ENCODE measurements around the gene FASN. TPM values are rescaled to one million over a fixed set of nuclear protein-coding genes. Genes with fewer than 3 reads are reported as not detected.

The FASN gene
- total RNA-seq, 6 experiments from 2014 or later, result 76.5 to 290 (median 217) TPM

DNA sequence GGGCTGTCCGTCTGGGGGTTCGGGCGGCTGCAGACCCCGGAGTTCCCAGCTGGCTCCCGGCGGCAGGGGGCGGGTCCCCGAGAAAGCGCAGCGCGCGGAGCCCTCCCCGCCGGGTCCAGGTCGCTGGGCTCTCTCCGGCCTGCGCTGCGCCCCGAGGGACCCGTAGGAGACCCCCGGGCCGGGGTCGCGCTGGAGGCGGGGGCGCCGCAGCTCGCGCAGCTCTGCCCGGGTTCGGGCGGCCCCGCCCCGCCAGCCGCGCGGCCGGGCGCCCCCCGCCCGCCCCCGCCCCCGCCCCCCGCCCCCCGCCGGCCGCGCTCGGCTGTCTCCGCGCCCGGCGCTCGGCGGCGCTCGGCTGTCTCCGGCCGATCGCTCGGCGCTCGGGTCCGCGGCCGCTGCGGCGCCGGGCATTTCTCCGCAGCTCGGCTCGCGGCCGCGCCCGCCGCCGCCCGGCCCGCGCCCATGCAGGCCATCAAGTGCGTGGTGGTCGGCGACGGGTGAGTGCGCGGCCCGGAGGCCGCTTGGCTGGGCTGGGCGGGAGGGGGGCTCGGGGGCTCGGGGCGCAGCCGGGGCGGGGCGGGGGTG is 66.6 kb downstream of the FASN start, which contains the start of gene RAC3:
Gene RAC3, plus strand, starts transcription at position 376 of the 582 bp plus-strand sequence. Its CDS starts 84 bp downstream, at position 460.
- ATAC-seq (peak in 2 of 4 donors; percentile 0), DNase-seq (no peak)
- Histone ChIP-seq H3K27me3 (no peaks in the 10 kb centered on the region), H3K36me3 (peaks cover 0 to 12% (median 0%) of the 10 kb centered on the region in 4 donors), H3K9me3 (no peaks in the 10 kb centered on the region), H3K4me3 (peak within 1 kb of the TSS; percentile 44 to 60 (median 46)), H3K4me1 (peaks cover 0 to 33% (median 13%) of the 10 kb centered on the region in 4 donors), H3K27ac (peak within 1 kb of the TSS; percentile 16 to 65 (median 49))
- TF ChIP-seq, protein P1, sequence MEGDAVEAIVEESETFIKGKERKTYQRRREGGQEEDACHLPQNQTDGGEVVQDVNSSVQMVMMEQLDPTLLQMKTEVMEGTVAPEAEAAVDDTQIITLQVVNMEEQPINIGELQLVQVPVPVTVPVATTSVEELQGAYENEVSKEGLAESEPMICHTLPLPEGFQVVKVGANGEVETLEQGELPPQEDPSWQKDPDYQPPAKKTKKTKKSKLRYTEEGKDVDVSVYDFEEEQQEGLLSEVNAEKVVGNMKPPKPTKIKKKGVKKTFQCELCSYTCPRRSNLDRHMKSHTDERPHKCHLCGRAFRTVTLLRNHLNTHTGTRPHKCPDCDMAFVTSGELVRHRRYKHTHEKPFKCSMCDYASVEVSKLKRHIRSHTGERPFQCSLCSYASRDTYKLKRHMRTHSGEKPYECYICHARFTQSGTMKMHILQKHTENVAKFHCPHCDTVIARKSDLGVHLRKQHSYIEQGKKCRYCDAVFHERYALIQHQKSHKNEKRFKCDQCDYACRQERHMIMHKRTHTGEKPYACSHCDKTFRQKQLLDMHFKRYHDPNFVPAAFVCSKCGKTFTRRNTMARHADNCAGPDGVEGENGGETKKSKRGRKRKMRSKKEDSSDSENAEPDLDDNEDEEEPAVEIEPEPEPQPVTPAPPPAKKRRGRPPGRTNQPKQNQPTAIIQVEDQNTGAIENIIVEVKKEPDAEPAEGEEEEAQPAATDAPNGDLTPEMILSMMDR (IDR thresholded peaks at IDR 0.05), result no peak
- TF ChIP-seq POLR2A (IDR thresholded peaks at IDR 0.05), result no peak
- 0% methylated on average over 9 of the region's 96 CpGs for WGBS (ENCODE audit: insufficient coverage, low coverage, low lambda C conversion rate, missing lambda C conversion rate)
- intact Hi-C loops (cut with DNase I), result loop anchor here (2.0 to 10.0 kb wide), 4 partner anchors 53 to 126 kb away; partner anchors contain the start of gene FASN (in 1 of the 2)

GRCh38 chr17:82030470-82031302 is 67.3 kb downstream of the FASN start:
- Histone ChIP-seq H3K9me3 (no peaks in the 10 kb centered on the region), H3K36me3 (peaks cover 0 to 6% (median 0%) of the 10 kb centered on the region in 4 donors), H3K4me1 (peaks cover 0 to 33% (median 16%) of the 10 kb centered on the region in 4 donors), H3K4me3 (peak overlapping the region; percentile 44 to 60 (median 46)), H3K27me3 (no peaks in the 10 kb centered on the region), H3K27ac (peak overlapping the region; percentile 16 to 65 (median 49))
- TF ChIP-seq, protein P1 (IDR thresholded peaks at IDR 0.05), result peak; percentile 90 to 99 (median 98)
- TF ChIP-seq POLR2A (IDR thresholded peaks at IDR 0.05), result peak; percentile 26
- ATAC-seq (peak; percentile 72 to 79 (median 78)), DNase-seq (peak; percentile 91 to 92 (median 92))
- intact Hi-C loops (cut with DNase I), result loop anchor here (2.0 to 10.0 kb wide), 4 partner anchors 54 to 127 kb away; partner anchors contain the start of gene FASN (in 1 of the 2)
- no CpG with 5 or more reads among the region's 94 CpGs for WGBS (ENCODE audit: insufficient coverage, low coverage, low lambda C conversion rate, missing lambda C conversion rate)

- Histone ChIP-seq H3K27me3 (no peaks in the 10 kb centered on the region), H3K27ac (peak overlapping the region in 1 of 3 donors; percentile 65), H3K36me3 (no peaks in the 10 kb centered on the region), H3K4me1 (peaks cover 0 to 32% (median 16%) of the 10 kb centered on the region in 4 donors), H3K9me3 (no peaks in the 10 kb centered on the region), H3K4me3 (no peak overlapping the region)
- no peak for TF ChIP-seq POLR2A (IDR thresholded peaks at IDR 0.05)
- DNase-seq (no peak), ATAC-seq (no peak)
- intact Hi-C loops (cut with DNase I), result loop anchor here (2.0 to 10.0 kb wide), 4 partner anchors 55 to 127 kb away; partner anchors contain the start of gene FASN (in 1 of the 2)
- 80% methylated on average over 1 of the region's 31 CpGs for WGBS (ENCODE audit: insufficient coverage, low coverage, low lambda C conversion rate, missing lambda C conversion rate)
These were observed 68.0 kb downstream of the FASN start for GRCh38 chr17:82029990-82030469.

DNA sequence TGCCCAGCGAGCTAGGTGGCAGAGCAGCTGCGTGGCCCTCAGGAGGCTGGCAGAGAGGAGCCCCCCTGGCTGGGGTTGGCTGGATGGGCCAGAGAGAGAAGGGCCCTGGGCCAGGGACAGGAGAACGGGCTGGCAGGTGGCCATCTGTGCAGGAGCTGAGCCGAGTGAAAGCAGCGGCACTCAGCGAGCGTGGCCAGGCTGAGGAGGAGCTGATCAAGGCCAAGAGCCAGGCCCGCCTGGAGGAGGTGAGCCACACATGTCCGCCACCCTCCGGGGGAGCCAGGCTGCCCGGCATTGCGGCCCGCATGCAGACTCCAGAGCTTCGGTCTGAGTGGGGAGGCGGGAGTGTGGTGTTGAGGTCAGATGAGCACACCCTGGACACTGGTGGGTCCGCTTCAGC is 68.6 kb downstream of the FASN start:
- Histone ChIP-seq H3K36me3 (no peaks in the 10 kb centered on the region), H3K27ac (no peak overlapping the region), H3K9me3 (no peaks in the 10 kb centered on the region), H3K27me3 (no peaks in the 10 kb centered on the region), H3K4me3 (no peak overlapping the region), H3K4me1 (peaks cover 0 to 32% (median 15%) of the 10 kb centered on the region in 4 donors)
- intact Hi-C loops (cut with DNase I), result no loop called here
- DNase-seq (peak in 1 of 3 donors; percentile 77), ATAC-seq (no peak)
- TF ChIP-seq, protein P1 (IDR thresholded peaks at IDR 0.05), result no peak
- no peak for TF ChIP-seq POLR2A (IDR thresholded peaks at IDR 0.05)
- WGBS (ENCODE audit: insufficient coverage, low coverage, low lambda C conversion rate, missing lambda C conversion rate), result 44% methylated on average over 5 of the region's 16 CpGs

Data from right lobe of liver (tissue), 6 donors.